ENCODE data around the gene CLMN. TPM values are rescaled to one million over a fixed set of nuclear protein-coding genes. Genes with fewer than 3 reads are reported as not detected.
A peak's percentile ranks its signal among the peaks of the same experiment; 100 is the strongest.

CLMN gene
- total RNA-seq, 1 donor from 2014 or later = 25.3 TPM

DNA sequence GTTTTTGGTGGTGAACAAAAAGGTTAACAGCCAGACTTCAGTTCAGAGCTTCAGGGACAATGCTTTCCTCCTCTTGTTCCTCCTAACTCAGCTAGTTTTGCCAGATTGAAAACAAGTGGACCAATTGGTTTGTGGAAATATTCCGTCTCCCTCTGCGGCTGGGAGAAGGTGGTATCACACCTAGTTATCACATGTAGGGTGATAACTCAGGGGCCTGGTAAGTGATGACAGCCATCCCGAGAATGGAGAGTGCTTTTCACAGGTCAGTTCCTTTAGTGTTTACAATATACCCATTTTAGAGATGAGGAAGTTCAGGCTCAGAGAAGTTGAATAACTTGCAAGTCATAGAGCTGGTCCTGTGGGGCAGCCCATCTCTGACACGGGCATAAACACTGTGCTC is 101.7 kb downstream of the CLMN start:
- TF ChIP-seq, protein P1, sequence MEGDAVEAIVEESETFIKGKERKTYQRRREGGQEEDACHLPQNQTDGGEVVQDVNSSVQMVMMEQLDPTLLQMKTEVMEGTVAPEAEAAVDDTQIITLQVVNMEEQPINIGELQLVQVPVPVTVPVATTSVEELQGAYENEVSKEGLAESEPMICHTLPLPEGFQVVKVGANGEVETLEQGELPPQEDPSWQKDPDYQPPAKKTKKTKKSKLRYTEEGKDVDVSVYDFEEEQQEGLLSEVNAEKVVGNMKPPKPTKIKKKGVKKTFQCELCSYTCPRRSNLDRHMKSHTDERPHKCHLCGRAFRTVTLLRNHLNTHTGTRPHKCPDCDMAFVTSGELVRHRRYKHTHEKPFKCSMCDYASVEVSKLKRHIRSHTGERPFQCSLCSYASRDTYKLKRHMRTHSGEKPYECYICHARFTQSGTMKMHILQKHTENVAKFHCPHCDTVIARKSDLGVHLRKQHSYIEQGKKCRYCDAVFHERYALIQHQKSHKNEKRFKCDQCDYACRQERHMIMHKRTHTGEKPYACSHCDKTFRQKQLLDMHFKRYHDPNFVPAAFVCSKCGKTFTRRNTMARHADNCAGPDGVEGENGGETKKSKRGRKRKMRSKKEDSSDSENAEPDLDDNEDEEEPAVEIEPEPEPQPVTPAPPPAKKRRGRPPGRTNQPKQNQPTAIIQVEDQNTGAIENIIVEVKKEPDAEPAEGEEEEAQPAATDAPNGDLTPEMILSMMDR (IDR thresholded peaks at IDR 0.05; ENCODE audit: unreplicated experiment) = no peak
- Mint-ChIP-seq H3K27me3 (peaks cover 4% of the 10 kb centered on the region), H3K27ac (no peak overlapping the region)

DNA sequence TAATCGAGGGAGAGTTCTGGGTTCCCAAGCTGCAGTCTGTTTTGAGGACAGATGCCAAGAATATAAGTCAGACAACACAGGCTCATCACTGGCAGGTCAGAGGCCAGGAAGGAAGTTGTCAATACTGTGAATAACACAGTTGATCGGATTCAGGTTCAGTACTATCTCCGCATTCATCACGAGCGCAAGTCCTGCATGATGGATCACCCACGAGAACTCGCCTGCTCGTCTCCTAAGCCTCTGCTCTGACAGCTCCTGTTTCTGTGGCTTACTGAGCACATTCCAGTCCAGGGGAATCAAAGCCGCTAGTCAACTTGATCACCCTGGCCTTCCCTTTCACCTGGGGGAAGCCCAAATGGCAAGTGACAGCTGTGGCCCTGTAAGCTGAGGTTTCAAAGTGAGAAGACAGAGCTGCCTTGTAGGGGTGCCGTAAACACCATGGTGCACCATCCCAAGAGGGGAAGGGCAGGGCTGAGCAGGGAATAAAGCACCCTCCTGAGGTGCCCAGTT is 102.3 kb downstream of the CLMN start:
- TF ChIP-seq, protein P1 (IDR thresholded peaks at IDR 0.05; ENCODE audit: unreplicated experiment) = no peak
- peaks cover 4% of the 10 kb centered on the region for H3K27me3 Mint-ChIP-seq
- H3K4me1 Mint-ChIP-seq (ENCODE audit: low read depth) = peaks cover 21% of the 10 kb centered on the region
- H3K9me3 Mint-ChIP-seq (ENCODE audit: low read depth) = no peaks in the 10 kb centered on the region
- H3K4me3 Mint-ChIP-seq (ENCODE audit: low read depth) = no peak overlapping the region
- no peak overlapping the region for H3K27ac Mint-ChIP-seq
- peaks cover 7% of the 10 kb centered on the region for H3K36me3 Mint-ChIP-seq (ENCODE audit: insufficient read depth)
- DNase-seq (ENCODE audit: low spot score, unreplicated experiment) = no peak

More for the DNA sequence above, 101.7 kb downstream of the CLMN start:
- DNase-seq (ENCODE audit: low spot score, unreplicated experiment) = no peak
- Mint-ChIP-seq H3K36me3 (ENCODE audit: insufficient read depth) (peaks cover 7% of the 10 kb centered on the region), H3K4me3 (ENCODE audit: low read depth) (no peak overlapping the region), H3K9me3 (ENCODE audit: low read depth) (no peaks in the 10 kb centered on the region), H3K4me1 (ENCODE audit: low read depth) (peaks cover 20% of the 10 kb centered on the region)

DNA sequence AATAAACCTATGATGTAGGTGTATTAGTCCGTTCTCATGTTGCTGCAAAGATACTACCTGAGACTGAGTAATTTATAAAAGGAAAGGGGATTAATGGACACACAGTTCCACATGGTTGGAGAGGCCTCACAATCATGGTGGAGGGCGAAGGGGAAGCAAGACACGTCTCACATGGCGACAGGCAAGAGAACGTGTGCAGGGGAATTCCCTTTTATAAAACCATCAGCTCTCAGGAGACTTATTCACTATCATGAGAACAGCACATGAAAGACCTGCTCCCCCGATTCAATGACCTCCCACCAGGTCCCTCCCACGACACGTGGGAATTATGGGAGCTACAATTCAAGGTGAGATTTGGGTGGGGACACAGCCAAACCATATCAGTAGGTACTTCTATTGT is 103.7 kb downstream of the CLMN start:
- H3K27me3 Mint-ChIP-seq = peaks cover 4% of the 10 kb centered on the region
- TF ChIP-seq, protein P1 (IDR thresholded peaks at IDR 0.05; ENCODE audit: unreplicated experiment) = no peak
- peaks cover 7% of the 10 kb centered on the region for H3K36me3 Mint-ChIP-seq (ENCODE audit: insufficient read depth)
- no peak overlapping the region for H3K27ac Mint-ChIP-seq
- H3K9me3 Mint-ChIP-seq (ENCODE audit: low read depth) = no peaks in the 10 kb centered on the region
- H3K4me3 Mint-ChIP-seq (ENCODE audit: low read depth) = no peak overlapping the region
- H3K4me1 Mint-ChIP-seq (ENCODE audit: low read depth) = peaks cover 25% of the 10 kb centered on the region
- DNase-seq (ENCODE audit: low spot score, unreplicated experiment) = no peak

DNA sequence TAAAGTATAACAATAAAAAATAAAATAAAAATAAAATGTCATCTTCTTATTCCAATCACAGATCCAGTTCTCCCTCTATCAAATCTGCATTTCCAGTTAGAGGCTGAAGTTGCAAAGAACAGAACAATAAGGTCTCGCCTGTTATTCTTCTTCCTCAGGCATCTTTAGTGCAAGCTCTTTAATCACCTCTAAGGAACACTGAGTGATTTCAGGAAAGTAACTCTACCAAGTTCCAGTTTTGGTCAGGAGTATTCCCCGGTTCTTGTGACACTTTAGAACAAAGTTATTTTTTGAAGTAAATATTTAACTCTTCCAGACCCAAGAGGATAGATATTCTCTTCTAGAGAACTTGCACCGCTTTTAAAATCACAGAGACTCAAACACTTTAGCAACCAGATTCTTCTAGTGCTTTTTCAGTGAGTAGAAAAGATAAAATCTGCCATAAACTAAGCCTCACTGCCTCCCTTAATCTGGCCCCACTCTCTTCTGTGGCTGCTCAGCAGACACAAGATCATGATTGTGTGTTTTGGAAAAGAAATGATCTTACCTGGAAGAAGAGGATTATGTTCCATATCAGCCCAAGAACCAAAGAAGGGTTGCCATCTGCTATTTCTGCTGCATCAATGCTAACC is 104.5 kb downstream of the CLMN start:
- Mint-ChIP-seq H3K27ac (peak overlapping the region; percentile 9), H3K9me3 (ENCODE audit: low read depth) (no peaks in the 10 kb centered on the region), H3K36me3 (ENCODE audit: insufficient read depth) (peaks cover 7% of the 10 kb centered on the region), H3K4me3 (ENCODE audit: low read depth) (no peak overlapping the region), H3K4me1 (ENCODE audit: low read depth) (peaks cover 22% of the 10 kb centered on the region), H3K27me3 (peaks cover 4% of the 10 kb centered on the region)
- TF ChIP-seq, protein P1 (IDR thresholded peaks at IDR 0.05; ENCODE audit: unreplicated experiment) = no peak
- DNase-seq (ENCODE audit: low spot score, unreplicated experiment) = no peak

DNA sequence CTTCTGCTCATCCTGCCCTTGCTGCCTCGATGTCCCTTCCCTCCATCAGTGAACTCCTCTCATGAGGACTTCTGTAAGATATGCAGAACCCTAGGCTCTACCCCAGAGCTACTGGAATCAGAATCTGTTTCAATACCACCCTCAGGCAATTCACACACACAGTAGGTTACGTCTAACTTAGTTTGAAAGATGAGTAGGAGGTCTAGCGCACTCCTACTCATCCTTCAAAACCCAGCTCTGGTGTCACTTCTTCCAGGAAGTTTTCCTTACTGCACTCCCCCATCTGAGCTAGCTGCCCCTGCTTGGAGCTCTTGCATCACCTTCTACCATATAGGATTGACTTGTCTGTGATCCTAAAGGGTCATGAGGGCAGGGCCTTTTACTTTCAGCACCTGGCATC is 105.9 kb downstream of the CLMN start:
- peaks cover 22% of the 10 kb centered on the region for H3K4me1 Mint-ChIP-seq (ENCODE audit: low read depth)
- TF ChIP-seq, protein P1 (IDR thresholded peaks at IDR 0.05; ENCODE audit: unreplicated experiment) = no peak
- H3K4me3 Mint-ChIP-seq (ENCODE audit: low read depth) = no peak overlapping the region
- H3K36me3 Mint-ChIP-seq (ENCODE audit: insufficient read depth) = peaks cover under 1% of the 10 kb centered on the region
- DNase-seq (ENCODE audit: low spot score, unreplicated experiment) = no peak
- H3K27me3 Mint-ChIP-seq = peaks cover under 1% of the 10 kb centered on the region
- no peaks in the 10 kb centered on the region for H3K9me3 Mint-ChIP-seq (ENCODE audit: low read depth)
- peak overlapping the region; percentile 85 for H3K27ac Mint-ChIP-seq
